ENCODE data around the gene FHOD1. TPM values are rescaled to one million over a fixed set of nuclear protein-coding genes. Genes with fewer than 3 reads are reported as not detected.
A peak's percentile ranks its signal among the peaks of the same experiment; 100 is the strongest.

The FHOD1 gene
- total RNA-seq (2014; rRNA removed; shearing (Covaris generic)), result 20.7 and 23.2 TPM in 2 replicates

DNA sequence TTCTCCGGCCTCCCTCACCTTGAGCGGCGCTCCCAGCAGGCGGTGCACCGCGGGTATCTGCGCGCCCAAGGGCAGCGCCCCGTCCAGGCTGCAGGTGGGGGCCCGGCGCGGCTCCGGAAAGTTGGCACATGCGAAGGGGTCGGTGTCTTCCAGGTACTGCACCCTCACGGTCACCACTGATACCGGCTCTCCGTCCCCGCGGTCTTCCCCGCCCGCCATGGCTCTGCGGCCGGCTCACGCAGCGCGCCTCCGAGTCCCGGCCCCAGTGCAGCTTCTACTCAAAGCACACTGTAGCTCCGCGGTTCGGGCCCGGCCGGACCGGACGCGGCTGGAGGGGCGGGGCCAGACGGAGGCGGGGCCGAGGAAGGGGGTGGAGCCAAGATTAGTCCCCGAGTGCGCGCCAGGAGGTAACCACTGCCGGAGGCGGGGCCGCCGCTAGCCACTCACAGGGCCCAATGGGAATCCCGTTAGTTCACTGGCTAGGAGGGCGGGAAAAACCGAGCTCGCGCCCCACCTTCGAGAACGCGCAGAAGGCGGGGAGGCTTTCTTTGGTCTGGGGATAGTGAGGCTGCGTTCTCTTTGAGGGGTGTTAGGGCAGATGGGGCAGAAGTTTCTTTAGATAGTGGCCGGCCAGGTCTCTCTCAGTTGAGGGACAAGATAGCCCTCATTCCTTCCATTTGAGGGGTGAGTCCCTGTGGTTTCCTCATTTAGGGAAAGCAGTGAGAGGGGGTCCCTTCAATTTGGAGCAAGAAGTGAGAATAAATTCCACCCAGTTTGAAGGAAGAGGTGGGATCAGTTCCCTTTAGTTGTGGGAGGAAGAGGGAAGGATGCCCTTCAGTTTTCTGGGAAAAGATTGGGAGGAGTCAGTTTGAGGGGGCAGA lies at the start of gene FHOD1:
FHOD1 (minus strand) TSS at position 290 of the 881 bp plus-strand sequence; CDS start at position 219, 71 bp downstream.
- peak within 1 kb of the TSS; percentile 72 for H3K4me3 ChIP-seq
- peaks cover 30% of the 10 kb centered on the region for H3K4me1 ChIP-seq
- peak; percentile 98 for DNase-seq
- H3K36me3 ChIP-seq, result no peaks in the 10 kb centered on the region
- peak within 1 kb of the TSS; percentile 67; the same call in 1 of the 2 replicates for H3K27ac ChIP-seq
- H3K9me3 ChIP-seq (replicated peaks), result no peaks in the 10 kb centered on the region
- no peaks in the 10 kb centered on the region for H3K27me3 ChIP-seq

DNA sequence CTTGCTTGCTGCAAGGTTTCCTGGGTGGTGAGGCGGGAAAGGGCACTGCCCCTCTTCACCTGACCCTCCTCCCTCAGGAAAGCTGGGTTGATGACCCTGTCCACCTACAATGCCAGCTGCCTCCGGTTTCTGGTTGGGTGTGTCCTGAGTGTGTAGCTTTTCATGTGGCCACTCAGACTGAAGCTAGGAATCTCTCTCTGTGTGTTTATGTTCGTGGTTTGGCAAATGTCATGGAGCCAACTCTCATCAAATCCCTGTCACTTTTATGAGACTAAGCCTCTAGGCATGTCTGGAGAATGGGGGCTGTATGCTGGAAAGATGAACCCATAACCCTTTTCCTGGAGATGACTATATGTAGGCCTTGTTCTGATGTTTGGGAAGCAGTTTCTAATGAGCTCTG lies 49.1 kb upstream of the FHOD1 start:
- Histone ChIP-seq H3K27me3 (no peaks in the 10 kb centered on the region), H3K4me1 (peaks cover 19% of the 10 kb centered on the region), H3K36me3 (no peaks in the 10 kb centered on the region), H3K9me3 (replicated peaks) (no peaks in the 10 kb centered on the region), H3K27ac (no peak overlapping the region), H3K4me3 (no peak overlapping the region)
- DNase-seq, result peak; percentile 43 to 73

DNA sequence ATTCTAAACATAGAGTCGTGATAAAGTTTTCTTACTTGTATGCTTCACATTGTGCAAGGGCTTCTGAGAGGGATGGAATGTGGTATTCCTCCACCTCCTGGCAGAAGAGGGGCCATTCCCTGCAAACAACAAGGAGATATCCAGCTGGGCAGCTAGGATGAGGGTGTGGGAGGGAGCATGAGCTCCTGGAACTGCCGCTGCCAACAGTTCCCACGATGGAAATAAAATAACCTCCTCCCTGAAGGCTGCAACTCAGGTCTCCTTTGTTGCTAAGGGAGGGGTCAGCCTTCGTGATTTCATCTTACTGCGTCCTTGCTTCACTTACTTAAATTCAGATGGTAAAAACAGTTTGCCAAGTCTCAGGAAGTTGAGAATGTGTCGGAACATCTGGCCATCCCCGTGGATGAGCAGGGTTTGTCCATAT lies 47.7 kb upstream of the FHOD1 start:
- no peak for DNase-seq
- Histone ChIP-seq H3K36me3 (no peaks in the 10 kb centered on the region), H3K9me3 (replicated peaks) (no peaks in the 10 kb centered on the region), H3K27me3 (no peaks in the 10 kb centered on the region), H3K4me3 (no peak overlapping the region), H3K27ac (no peak overlapping the region), H3K4me1 (peaks cover 18% of the 10 kb centered on the region)

DNA sequence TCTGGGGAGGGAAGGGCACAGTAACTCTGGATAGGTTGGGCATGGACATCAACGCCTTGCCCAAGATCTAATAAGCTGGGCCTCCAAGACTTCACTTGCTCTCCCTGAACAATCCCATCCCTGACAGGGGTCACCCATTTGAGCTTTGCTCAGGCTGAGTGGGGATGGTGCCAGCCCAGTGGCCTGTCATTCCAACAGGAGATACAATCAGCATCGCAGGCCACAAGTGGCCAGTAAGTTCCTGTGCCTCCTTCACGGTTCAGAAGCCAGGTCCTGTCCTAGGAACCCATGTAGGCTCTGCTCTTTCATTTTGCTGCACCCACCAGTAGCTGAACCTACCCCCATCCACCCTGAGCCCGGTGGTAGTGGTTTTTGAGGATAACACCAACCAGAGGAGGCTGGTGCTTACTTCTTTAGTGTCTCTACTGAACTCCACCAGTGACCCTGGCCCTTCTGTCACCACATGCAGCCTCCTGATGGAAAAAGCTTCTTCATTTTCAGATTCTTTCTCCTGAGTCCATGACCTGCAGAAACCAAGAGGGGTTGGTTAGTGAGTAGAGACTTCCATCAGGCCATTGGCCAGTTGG lies 47.0 kb upstream of the FHOD1 start:
- Histone ChIP-seq H3K9me3 (replicated peaks) (no peaks in the 10 kb centered on the region), H3K4me1 (peaks cover 24% of the 10 kb centered on the region), H3K27me3 (no peaks in the 10 kb centered on the region), H3K36me3 (no peaks in the 10 kb centered on the region), H3K27ac (no peak overlapping the region), H3K4me3 (no peak overlapping the region)
- no peak for DNase-seq

DNA sequence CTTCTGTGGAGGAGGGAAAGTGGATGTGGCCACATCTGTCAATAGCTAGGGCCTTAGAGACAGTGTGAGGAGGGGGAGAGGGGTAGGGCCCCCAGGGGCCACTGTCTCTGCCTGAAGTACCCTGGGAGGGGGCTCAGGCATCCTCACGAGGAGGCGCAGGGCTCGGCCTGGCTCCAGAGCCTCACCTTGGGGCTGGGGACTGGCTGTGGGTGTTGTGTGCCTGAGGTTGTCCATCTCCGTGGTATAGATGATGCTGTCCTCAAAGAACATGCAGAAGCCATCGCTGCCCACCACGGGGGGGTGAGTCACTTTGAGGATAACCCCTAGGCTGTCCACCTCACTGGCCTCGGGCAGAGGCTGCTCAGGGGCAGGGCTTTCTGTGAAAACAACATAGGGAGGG lies 44.2 kb upstream of the FHOD1 start:
- H3K27me3 ChIP-seq, result no peaks in the 10 kb centered on the region
- no peak for DNase-seq
- no peaks in the 10 kb centered on the region for H3K36me3 ChIP-seq

DNA sequence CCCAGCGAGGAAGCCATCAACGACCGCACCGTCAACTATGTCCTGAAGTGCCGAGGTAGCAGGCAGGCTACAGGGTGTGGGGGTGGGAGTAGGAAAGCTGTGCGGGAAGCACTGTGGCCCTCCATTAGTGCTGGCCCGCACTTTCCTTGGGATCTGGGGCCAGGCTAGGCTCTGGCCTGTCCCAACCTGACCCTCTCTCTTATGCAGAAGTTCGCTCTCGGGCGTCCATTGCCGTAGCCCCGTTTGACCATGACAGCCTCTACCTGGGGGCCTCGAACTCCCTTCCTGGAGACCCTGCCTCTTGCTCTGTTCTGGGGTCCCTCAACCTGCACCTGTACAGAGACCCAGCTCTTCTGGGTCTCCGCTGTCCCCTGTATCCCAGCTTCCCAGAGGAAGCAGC lies 40.7 kb upstream of the FHOD1 start:
- no peaks in the 10 kb centered on the region for H3K36me3 ChIP-seq
- no peak overlapping the region for H3K4me3 ChIP-seq
- no peak overlapping the region for H3K27ac ChIP-seq
- H3K9me3 ChIP-seq (replicated peaks), result no peaks in the 10 kb centered on the region
- peaks cover 17% of the 10 kb centered on the region for H3K4me1 ChIP-seq
- H3K27me3 ChIP-seq, result no peaks in the 10 kb centered on the region
- no peak for DNase-seq

More for the DNA sequence above, 44.2 kb upstream of the FHOD1 start:
- no peak overlapping the region for H3K4me3 ChIP-seq
- H3K27ac ChIP-seq, result no peak overlapping the region
- H3K4me1 ChIP-seq, result peaks cover 13% of the 10 kb centered on the region
- H3K9me3 ChIP-seq (replicated peaks), result no peaks in the 10 kb centered on the region

DNA sequence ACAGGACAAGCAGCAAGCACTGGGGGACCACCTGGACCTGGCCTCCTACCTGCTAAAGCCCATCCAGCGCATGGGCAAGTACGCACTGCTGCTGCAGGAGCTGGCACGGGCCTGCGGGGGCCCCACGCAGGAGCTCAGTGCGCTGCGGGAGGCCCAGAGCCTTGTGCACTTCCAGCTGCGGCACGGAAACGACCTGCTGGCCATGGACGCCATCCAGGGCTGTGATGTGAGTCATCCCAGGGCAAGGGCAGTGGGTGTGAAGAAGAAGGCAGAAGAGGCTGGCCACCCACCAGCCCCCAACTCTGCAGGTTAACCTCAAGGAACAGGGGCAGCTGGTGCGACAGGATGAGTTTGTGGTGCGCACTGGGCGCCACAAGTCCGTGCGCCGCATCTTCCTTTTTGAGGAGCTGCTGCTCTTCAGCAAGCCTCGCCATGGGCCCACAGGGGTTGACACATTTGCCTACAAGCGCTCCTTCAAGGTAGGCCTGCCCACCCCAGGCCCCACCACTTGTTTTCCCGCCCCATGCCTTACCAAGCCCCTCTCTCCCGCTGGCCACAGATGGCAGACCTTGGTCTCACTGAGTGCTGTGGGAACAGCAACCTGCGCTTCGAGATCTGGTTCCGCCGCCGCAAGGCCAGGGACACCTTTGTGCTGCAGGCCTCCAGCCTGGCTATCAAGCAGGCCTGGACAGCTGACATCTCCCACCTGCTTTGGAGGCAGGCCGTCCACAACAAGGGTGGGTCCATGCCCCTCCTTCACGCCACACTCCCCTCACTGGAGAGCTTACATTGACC lies 39.4 kb upstream of the FHOD1 start:
- Histone ChIP-seq H3K27ac (no peak overlapping the region), H3K4me1 (peaks cover 17% of the 10 kb centered on the region), H3K9me3 (replicated peaks) (no peaks in the 10 kb centered on the region), H3K36me3 (no peaks in the 10 kb centered on the region), H3K4me3 (no peak overlapping the region), H3K27me3 (no peaks in the 10 kb centered on the region)
- DNase-seq, result no peak

DNA sequence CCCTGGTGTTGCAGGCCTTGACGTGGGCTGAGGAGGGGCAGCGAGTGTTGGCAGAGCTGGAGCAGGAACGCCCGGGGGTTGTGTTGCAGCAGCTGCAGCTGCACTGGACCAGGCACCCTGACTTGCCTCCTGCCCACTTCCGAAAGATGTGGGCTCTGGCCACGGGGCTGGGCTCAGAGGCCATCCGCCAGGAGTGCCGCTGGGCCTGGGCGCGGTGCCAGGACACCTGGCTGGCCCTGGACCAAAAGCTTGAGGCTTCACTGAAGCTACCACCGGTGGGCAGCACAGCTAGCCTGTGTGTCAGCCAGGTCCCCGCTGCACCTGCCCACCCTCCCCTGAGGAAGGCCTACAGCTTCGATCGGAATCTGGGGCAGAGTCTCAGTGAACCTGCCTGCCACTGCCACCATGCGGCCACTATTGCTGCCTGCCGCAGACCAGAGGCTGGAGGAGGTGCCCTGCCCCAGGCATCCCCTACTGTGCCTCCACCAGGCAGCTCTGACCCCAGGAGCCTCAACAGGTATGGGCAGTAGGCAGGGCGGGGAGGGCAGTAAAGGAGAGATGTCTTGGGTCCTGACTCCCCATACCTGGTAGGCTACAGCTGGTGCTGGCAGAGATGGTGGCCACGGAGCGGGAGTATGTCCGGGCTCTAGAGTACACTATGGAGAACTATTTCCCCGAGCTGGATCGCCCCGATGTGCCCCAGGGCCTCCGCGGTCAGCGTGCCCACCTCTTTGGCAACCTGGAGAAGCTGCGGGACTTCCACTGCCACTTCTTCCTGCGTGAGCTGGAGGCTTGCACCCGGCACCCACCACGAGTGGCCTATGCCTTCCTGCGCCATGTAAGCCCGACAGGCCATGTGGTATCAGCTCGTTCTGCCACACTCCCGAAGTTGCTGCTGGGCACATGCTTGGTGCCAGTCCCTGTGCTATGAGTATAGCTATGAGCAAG lies 37.7 kb upstream of the FHOD1 start:
- Histone ChIP-seq H3K4me3 (no peak overlapping the region), H3K9me3 (replicated peaks) (no peaks in the 10 kb centered on the region), H3K36me3 (no peaks in the 10 kb centered on the region), H3K4me1 (peaks cover 13% of the 10 kb centered on the region), H3K27me3 (0 out of 2 replicates have a peak, but pooled peaks cover 4% of the 10 kb centered on the region), H3K27ac (no peak overlapping the region)
- peak; percentile 72 to 75 for DNase-seq

DNA sequence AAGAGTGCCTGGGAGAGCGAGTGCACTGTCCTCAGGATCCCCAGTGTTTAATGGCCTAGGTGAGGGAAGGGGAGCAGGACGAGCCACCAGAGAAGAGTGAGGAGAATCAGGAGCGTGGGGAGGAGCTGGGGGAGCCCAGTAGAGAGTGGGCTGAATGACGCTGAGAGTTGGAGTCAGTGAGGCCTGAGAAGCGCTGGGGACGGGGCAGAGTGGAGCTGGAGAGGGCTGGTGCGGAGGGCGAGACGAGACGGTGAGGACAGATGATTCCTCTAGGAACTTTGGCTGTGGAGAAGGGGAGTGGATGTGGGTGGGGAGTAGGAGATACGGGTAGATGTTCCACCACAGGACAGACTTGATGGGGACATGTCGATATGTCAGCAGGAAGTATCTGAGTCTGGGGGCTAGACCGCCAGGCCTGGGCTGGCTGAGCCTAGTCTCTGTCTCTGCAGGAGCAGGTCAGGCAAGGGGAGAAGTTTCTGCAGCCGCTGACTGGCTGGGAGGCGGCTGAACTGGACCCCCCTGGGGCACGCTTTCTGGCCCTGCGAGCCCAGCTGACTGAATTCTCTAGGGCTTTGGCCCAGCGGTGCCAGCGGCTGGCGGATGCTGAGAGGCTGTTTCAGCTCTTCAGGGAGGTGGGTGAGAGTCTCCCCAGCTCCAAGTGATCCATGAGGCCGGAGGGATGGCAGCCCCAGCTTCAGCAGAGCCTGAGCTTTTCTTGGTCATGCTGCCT lies 36.7 kb upstream of the FHOD1 start:
- no peak overlapping the region for H3K27ac ChIP-seq
- no peak for DNase-seq
- H3K27me3 ChIP-seq, result 0 out of 2 replicates have a peak, but pooled peaks cover 4% of the 10 kb centered on the region
- H3K36me3 ChIP-seq, result no peaks in the 10 kb centered on the region
- H3K9me3 ChIP-seq (replicated peaks), result no peaks in the 10 kb centered on the region
- H3K4me3 ChIP-seq, result no peak overlapping the region
- peaks cover 7% of the 10 kb centered on the region for H3K4me1 ChIP-seq

DNA sequence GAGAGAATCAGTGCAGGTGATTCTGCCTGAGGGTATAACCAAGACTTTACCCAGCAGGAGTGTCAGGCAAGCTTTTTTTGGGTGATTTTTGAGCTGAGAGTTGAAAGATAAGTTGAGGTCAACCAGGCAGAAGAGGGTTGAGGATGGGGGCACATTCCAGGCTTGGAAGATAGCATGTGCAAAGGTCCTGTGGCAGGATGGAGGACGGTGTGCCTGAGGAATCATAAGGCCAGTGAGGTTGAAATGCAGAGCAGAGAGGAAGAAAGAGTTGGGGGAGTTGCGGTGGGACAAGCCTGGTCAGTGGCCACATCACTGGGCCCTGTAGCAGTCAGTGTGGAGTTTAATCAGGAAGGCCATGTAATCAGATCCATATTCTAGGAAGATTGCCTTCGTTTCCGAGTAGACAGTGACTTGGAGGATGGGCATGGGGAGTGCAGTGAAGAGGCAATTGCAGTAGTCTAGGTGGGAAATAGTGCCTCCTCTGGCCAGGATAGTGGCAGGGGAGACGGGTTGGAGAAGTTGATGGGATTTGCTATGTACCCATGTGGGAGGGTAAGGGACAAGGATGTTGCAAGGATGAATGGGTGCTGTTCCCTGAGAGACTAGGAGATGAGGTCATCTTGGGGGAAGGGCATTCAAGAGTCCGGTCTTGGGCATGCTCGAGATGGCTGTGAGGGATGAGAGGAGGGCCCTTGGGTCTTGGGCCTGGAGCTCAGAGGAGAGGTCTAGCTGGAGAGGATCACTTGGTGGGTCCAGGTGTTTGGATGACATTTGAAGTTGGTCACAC lies 36.0 kb upstream of the FHOD1 start:
- H3K4me1 ChIP-seq, result peaks cover 11% of the 10 kb centered on the region
- no peak for DNase-seq
- H3K27ac ChIP-seq, result no peak overlapping the region
- H3K9me3 ChIP-seq (replicated peaks), result no peaks in the 10 kb centered on the region
- H3K27me3 ChIP-seq, result 0 out of 2 replicates have a peak, but pooled peaks cover 4% of the 10 kb centered on the region
- H3K4me3 ChIP-seq, result no peak overlapping the region
- H3K36me3 ChIP-seq, result no peaks in the 10 kb centered on the region

DNA sequence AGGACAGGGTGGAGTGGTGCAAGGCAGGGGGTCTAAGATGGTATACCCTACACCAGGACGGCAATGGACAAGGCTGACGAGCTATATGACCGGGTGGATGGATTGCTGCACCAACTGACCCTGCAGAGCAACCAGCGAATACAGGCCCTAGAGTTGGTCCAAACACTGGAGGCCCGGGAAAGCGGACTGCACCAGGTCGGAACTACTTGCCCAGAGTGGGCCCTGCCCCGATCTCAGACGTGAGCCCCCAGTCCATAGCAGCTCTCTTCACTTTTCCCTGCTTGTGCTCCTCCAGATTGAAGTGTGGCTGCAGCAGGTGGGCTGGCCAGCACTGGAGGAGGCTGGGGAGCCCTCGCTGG lies 35.1 kb upstream of the FHOD1 start:
- Histone ChIP-seq H3K9me3 (replicated peaks) (no peaks in the 10 kb centered on the region), H3K4me1 (peaks cover 19% of the 10 kb centered on the region)

DNA sequence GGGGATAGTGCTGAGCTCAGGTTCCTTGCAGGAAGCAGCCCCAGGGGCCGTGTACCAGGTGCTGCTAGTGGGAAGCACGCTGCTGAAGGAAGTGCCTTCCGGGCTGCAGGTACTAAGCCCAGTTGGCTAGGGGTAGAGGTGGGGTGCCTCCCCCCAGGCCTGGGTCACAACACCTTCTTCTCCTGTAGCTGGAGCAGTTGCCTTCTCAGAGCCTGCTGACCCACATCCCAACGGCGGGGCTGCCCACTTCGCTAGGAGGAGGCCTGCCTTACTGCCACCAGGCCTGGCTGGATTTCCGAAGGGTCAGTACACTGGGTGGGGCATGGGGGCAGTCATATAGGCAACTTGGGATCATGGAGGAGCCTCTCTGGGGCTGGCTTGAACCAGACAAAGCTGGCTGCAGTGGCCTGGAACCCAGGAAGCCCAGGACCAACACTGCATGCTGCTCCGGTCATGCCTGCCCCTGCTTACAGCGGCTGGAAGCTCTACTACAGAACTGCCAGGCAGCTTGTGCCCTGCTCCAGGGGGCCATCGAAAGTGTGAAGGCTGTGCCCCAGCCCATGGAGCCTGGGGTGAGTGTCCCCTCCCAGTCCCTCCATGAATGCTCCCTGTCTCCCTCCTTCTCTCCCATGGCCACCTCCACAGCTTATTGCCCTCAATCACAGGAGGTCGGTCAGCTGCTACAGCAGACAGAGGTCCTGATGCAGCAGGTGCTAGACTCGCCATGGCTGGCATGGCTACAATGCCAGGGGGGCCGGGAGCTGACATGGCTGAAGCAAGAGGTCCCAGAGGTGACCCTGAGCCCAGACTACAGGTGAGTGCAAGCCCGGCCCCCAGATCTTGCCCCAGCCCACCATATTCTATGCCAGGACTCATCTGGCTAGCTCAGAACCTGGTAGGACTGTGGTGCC lies 34.5 kb upstream of the FHOD1 start:
- H3K9me3 ChIP-seq (replicated peaks), result no peaks in the 10 kb centered on the region
- H3K36me3 ChIP-seq, result no peaks in the 10 kb centered on the region
- peaks cover 24% of the 10 kb centered on the region for H3K4me1 ChIP-seq
- 0 out of 2 replicates have a peak, but pooled peaks cover 4% of the 10 kb centered on the region for H3K27me3 ChIP-seq
- no peak overlapping the region for H3K4me3 ChIP-seq
- H3K27ac ChIP-seq, result no peak overlapping the region
- no peak for DNase-seq

More for the DNA sequence above, 35.1 kb upstream of the FHOD1 start:
- 0 out of 2 replicates have a peak, but pooled peaks cover 4% of the 10 kb centered on the region for H3K27me3 ChIP-seq
- H3K27ac ChIP-seq, result no peak overlapping the region
- no peak overlapping the region for H3K4me3 ChIP-seq
- no peaks in the 10 kb centered on the region for H3K36me3 ChIP-seq
- no peak for DNase-seq
